Fibroblast of pulmonary artery (primary cell): ENCODE measurements around the gene APEX1.

Experiments used
- DNase-seq: peaks from one replicate; pipeline ENCODE4 v3.0.0-alpha.2; 2010; ENCODE audit warnings: low read depth
- H3K4me3 ChIP-seq: replicated peaks from 2 replicates; pipeline ENCODE4 v1.5.1; 2011; ENCODE audit warnings: low read depth, mild to moderate bottlenecking, control low read depth, low read length, moderate library complexity
- CTCF ChIP-seq: IDR thresholded peaks from 2 replicates; pipeline ENCODE4 v1.5.1; 2011; ENCODE audit warnings: mild to moderate bottlenecking, control low read depth, low read length, inconsistent platforms; ENCODE audit errors: missing control alignments

The APEX1 gene

GRCh38 chr14:20489093-20489994 lies 34.3 kb downstream of the APEX1 start:
- no peak for TF ChIP-seq CTCF
- H3K4me3 ChIP-seq, result no peak overlapping the region
- DNase-seq, result peak; percentile 40

- H3K4me3 ChIP-seq, result no peak overlapping the region
- DNase-seq, result no peak
- no peak for TF ChIP-seq CTCF
Observed at GRCh38 chr14:20490563-20490962, 35.5 kb downstream of the APEX1 start.

GRCh38 chr14:20492486-20492885 lies 37.5 kb downstream of the APEX1 start:
- no peak for TF ChIP-seq CTCF
- no peak for DNase-seq
- H3K4me3 ChIP-seq, result no peak overlapping the region

- H3K4me3 ChIP-seq, result no peak overlapping the region
- no peak for TF ChIP-seq CTCF
- DNase-seq, result no peak
Observed at GRCh38 chr14:20493634-20494033, 38.6 kb downstream of the APEX1 start.

- no peak for TF ChIP-seq CTCF
- peak; percentile 71 for DNase-seq
- H3K4me3 ChIP-seq, result no peak overlapping the region
Observed at GRCh38 chr14:20494935-20495766, 40.1 kb downstream of the APEX1 start.

GRCh38 chr14:20498622-20499021 lies 43.6 kb downstream of the APEX1 start:
- no peak for TF ChIP-seq CTCF
- H3K4me3 ChIP-seq, result no peak overlapping the region
- DNase-seq, result no peak
